IMR-90 (cell line): ENCODE measurements around the gene PDZD8.

Experiments
- MAFK ChIP-seq: IDR thresholded peaks from 2 replicates; pipeline ENCODE4 v1.6.1; 2012; ENCODE audit warnings: low read depth, low read length, improper control_type of control experiment
- POLR2A ChIP-seq: IDR thresholded peaks from 2 replicates; pipeline ENCODE4 v1.6.1; 2012; ENCODE audit warnings: mild to moderate bottlenecking, low read depth, low read length
- RFX5 ChIP-seq: IDR thresholded peaks from 2 replicates; pipeline ENCODE4 v1.8.0; 2012; ENCODE audit warnings: low read depth, mild to moderate bottlenecking, low read length, moderate library complexity
- SMC3 ChIP-seq: fragments of 150-350 bp; IDR thresholded peaks from 2 replicates; pipeline ENCODE4 v1.6.1; 2016; ENCODE audit warnings: low read depth, mild to moderate bottlenecking, antibody characterized with exemption, low read length, moderate library complexity
- TF ChIP-seq, protein P1 (sequence below): conservative IDR thresholded peaks from 2 replicates; pipeline ENCODE4 v1.5.1; 2012; ENCODE audit warnings: mild to moderate bottlenecking, low read depth, low read length, improper control_type of control experiment

DNA sequence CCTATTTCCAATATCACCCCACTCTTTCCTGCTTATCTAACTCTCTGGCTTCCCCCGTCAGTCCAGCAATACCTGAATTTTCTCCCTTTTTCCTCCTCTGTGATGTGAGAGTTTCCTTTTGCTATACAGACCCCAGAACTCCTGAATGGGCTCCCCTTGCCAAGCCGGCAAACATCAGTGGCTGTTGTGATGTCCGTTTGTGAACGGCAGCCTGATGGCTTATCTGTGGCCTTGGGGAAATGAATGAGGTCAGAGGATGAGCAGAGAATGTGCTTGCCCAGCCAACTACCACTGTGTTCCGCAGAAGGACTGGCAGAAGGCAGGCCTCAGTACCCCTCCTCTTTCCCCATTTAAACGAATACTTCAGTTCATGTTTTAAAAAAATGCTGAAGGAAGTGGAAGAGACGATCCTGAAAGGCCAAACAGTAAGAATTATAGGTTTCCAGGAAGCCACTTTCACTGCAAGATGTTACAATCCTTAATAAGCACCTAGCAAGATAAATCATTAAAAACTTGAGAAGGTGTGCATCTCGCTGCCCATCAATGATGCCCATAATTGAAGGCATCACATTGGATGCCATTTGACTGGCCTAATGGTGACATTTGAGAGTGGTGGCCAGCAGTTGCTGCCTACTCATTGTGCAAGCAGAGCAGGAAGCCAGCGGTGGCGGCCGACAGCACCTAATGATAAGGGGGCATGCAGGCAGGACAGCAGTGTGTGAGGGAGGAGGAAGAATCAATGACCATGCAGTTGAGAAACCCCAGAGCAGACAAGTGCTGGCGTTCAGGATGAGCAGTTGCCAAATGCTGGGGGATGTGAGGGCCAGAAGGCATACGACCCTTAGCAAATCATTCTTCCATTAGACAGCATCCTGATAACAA, 102.8 kb downstream of the PDZD8 start:
- TF ChIP-seq, protein P1, sequence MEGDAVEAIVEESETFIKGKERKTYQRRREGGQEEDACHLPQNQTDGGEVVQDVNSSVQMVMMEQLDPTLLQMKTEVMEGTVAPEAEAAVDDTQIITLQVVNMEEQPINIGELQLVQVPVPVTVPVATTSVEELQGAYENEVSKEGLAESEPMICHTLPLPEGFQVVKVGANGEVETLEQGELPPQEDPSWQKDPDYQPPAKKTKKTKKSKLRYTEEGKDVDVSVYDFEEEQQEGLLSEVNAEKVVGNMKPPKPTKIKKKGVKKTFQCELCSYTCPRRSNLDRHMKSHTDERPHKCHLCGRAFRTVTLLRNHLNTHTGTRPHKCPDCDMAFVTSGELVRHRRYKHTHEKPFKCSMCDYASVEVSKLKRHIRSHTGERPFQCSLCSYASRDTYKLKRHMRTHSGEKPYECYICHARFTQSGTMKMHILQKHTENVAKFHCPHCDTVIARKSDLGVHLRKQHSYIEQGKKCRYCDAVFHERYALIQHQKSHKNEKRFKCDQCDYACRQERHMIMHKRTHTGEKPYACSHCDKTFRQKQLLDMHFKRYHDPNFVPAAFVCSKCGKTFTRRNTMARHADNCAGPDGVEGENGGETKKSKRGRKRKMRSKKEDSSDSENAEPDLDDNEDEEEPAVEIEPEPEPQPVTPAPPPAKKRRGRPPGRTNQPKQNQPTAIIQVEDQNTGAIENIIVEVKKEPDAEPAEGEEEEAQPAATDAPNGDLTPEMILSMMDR: no peak
- TF ChIP-seq POLR2A (no peak), RFX5 (no peak), SMC3 (no peak), MAFK (no peak)
